NK-92 (cell line): ENCODE results near the gene CSPG4.
"Not testable (repeated sequence)": the region's sequence is repeated elsewhere in the genome, so short reads cannot be mapped to it uniquely, and the experiment has no call there.

Source experiments
- DNase-seq: peaks from one replicate; lab custom pipeline; 2025; ENCODE audit not compliant: unreplicated experiment; lab: John Stamatoyannopoulos, UW

The CSPG4 gene

DNA sequence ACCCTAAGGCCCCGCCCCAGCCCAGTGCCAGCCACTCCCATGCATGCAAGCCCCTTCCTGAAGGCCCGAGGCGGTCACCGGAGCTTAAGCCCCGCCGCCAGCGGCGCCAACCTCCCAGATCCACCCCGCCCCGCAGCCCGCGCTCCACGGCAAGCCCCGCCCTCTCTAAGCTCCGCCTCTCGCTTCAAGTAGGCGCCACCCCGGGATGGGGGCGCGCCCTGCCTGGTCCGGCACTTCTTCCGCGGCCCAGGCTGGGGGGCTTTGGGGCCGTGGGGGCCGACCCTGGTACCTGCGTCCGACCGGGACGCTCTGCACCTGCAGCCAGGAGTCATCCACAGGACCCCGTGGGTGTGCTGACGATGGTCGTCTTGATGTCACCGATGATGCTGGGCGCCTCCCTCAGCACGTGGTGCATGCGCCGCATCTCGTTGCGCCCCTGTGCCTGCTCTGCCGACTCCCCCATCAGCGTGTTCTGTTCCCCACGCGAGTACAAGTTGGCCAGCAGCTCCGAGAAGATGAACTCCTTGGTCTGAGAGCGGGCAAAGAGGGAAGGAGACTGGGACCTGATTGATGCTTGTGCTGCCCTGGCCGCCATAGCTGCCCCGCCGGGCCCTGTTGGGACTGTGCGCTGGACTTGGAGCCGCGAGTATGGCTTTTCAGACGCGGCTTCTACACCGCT, 26.1 kb upstream of the CSPG4 start:
- peak; percentile 31 for DNase-seq

DNA sequence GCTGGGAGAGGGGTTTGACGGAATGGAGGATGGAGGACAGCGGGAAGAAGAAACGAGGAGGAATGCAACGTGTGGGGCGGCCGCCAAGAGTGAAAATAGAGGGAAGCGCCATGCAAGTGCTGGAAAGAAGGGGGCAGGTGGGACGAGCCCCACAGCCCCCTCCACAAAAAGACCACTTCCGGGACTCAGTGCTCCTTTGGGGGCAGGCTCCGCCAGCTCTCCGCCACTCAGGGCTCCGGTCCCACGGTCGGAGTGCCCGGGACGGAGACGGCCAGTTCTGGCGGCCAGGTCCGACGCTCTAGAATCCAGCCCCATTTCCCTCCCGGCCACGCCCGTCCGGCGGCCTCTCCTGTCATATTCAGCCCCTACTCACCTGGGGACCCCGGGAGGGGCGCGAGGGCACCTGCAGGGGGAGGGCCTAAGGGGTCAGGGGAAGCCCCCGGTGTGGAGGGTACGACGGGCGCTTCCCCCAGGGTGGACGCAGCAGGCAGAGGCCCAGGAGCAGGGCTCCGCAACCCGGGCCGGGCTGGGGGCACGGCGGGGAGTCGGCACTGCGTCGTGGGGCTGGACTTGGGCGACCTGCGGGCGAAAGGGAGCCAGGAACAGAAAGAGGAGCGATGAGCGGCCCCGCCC, 25.5 kb upstream of the CSPG4 start:
- no peak for DNase-seq

DNA sequence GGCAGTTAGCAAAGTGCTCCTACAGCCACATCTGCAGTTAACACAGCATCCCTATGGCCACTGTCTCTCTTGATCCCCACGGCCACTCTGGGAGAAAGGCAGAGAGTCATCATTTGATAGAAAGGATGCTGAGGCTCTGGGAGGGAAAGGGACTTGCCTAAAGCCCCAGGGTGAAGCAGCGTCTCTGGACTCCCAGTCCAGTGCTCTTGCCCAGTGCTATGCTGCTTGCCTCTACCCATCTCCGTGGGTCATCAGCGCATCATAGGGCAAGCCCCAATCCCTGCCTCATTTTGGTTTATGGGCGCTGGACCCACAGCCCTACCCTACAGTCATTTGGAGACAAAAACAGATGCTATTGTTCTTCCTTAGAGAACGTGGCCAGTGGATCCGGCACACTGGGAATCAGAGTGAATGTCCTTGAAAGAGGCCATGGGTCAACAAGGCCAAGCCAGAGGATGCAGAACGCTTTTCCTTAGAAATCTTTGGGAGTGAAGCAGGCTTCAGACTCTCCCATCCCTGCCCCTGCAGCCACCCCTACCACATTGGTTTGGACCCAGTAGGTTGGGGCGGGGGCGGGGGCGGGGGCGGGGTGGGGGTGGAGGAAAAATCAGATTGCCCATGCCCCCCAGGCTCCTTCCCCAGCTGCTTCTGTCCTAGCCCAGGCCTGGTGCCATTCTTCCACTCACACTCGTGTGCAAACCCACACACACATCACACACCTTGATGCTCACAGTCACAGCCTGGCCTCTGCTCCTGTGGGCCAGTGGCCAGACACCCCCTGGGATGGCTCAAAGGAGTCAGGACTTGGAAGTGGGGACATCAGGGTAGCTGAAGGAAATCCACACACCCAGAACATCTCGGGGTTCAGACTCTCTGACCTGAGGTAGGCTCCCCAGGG, 24.7 kb upstream of the CSPG4 start:
- DNase-seq = not testable (repeated sequence)

DNA sequence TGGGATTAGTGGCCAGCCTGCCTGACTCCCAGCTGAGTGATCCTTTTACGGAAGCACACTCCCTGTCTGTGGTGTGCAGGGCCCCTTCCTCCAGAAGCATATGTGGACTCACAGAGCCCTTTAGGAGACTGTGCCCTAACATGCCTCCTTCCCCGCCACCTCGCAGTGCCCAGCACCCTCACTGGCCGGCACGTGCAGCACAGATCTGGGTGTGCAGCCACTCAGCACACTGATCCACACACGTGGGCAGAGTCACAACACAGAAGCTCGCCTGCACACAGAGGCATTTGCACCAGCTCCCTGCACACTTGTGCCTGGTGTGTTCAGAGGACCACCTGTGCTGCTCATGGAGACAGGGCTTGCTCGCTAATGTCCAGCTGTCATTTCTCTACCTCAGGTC, 23.6 kb upstream of the CSPG4 start:
- no peak for DNase-seq

DNA sequence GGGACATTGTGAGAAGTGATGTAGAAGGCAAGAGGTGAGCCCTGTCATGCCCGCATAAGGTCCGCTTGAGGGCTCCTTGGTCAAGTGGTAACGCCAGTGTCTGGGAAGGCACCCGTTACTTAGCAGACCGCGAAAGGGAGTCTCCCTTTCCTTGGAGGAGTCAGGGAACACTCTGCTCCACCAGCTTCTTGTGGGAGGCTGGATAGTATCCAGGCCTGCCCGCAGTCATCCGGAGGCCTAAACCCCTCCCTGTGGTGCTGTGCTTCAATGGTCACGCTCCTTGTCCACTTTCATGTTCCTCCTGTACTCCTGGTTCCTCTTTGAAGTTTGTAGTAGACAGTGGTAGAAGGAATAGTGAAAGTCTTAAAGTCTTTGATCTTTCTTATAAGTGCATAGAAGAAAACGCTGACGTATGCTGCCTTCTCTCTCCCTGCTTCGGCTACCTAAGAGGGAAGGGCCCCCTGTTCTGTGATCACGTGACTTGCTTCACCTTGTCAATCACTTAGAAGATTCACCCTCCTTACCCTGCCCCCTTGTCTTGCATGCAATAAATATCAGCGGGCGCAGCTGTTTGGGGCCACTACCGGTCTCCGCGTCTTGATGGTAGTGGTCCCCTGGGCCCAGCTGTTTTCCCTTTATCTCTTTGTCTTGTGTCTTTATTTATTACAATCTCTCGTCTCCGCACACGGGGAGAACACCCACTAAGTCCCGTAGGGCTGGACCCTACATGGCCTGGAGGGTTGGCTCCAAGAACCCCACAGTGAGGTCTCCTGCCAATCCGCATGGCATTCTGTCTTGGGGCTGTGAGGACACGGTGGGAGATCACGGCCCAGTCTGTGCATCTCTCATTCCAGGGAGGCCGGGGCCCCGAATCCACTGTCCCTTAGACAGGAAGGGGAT, 22.5 kb upstream of the CSPG4 start:
- not testable (repeated sequence) for DNase-seq

DNA sequence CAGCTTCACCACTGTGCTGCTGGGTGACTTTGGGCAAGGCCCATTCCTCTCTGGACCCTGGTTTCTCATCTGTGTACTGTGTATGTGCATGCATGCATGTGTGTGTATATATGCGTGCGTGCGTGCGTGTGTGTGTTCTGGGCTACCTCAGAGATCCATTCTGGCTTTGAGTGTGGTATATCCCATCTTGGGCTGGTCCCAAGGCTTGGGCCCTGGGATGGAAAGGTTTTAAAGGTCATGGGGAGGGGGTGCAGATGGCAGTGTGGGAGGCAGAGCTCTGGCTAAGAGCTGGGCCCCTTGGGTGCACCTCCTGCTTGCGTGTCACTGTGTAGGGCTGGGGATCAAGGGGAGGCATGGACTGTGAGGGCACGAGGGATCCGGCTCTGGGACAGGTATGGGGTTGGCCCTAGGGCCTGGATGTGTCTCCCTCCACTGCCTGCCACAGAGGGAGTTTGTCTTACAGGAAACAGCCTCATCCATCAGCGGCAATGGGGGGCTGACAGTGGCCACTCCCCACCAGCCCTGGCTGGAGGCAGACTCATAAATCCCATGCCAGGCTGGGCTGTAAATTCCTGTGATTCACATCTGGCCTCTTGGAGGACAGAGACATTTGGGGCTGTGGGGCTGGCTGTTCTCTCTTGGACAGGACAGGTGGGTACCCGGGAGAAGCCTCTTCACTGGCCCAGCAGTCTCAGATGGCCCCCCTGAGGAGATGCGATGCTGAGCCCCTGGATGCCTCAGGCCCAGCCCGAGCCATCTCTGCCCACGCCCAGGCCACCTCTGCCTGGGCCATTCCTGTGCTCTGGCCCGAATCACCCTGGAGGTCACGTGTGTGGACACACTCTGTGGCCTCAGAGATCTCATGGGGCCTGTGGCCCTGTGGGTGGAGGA, 21.4 kb upstream of the CSPG4 start:
- no peak for DNase-seq

DNA sequence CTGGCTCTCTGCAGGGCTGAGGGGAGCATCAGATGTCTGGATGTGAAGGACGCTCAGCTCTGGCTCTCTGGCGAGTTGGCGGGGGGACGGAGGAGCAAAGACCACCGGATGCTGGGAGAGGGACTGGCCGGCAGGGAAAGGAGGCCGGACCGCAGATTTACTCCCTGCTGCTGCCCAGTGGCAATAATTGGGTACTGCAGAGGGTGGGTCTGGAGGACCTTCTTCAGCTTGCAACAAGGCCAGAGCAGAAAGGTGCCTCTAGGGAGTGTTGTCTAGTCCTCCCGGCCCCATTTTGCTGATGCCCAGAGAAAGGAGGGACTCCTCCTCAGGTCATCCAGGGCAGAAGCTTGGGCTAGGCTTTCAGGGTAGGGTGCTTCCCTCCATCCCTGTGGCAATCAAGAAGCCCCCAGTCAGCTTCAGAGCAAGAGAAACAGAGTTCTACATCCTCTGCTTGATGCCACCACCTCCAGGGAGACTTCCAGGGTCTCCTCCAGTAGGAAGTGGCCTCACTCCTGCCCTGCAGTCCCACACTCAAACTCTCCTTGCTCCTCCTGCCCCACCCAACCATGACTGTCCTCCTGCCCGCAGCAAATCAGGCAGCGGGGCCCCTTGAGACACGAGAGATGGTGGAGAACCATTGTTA, 20.3 kb upstream of the CSPG4 start:
- no peak for DNase-seq

DNA sequence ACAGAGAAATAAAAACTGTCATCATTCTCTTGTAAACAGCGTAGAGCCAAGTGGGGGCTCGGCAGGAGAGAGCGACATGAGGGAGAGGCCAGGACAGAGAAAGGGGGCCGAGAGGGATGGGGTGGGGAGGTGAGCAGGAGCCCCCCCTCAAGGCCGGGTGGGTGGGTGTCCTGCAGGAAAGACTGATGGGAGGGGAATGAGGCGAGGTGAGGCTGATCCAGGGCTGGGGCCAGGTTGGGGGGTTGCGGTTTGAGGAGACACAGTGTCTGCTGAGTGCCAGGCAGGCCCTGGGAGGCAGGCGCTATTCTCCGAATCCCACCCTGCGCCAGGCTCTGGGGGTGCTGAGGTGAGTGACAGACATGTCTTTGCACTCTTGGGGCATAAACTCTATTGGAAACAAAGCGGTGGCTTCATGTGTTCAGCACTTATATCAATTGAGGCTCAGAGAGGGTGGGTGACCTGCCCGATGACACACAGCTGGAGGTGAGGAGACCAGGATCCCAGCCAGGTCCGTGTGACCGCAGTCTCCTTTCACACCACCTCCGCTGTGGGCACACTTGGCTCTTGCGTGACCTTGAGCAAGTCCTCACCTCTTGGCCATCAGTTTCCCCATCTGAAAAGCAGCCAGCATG, 19.6 kb upstream of the CSPG4 start:
- no peak for DNase-seq

DNA sequence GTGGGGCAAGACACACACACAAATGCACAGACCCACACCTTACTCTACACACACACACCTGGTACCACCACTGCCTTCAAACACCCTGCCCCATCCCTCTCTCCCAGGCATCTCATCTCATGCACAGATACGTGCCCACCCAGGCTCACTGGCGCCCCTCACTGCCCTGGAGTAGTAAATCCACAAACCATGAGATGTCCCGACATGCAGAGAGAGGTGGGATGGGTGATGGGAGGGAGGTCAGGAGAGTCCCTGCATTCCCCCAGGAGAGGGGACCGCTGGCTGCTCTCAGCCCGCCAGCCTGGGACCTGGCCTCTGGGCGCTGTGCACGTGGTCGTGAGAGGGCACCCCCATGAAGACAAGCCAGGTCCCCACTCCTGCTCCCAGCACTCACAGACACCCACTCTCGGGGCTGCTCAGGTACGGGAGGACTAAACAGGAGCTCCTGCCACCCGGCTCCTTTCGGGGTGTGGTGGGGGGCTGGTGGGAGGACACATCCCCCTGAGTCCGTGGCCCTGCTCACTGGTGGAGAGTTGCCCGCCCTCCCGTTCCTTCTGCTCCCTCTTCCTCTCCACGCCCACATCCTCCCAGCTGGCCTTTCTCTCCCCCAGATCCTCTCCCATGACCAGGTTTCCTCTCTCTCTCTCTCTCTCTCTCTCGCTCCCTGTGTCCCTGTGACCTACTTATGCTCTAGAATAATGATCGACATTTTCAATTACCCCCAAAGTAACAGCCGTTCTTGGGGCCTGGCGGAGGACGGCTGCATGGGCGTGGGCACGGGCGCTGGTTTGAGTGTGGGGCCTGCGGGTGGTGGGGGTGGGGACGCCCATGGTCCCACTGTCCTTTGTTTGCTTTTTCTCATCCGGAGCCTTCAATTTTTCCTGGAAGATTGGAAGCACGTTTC, 18.9 kb upstream of the CSPG4 start:
- DNase-seq = no peak

DNA sequence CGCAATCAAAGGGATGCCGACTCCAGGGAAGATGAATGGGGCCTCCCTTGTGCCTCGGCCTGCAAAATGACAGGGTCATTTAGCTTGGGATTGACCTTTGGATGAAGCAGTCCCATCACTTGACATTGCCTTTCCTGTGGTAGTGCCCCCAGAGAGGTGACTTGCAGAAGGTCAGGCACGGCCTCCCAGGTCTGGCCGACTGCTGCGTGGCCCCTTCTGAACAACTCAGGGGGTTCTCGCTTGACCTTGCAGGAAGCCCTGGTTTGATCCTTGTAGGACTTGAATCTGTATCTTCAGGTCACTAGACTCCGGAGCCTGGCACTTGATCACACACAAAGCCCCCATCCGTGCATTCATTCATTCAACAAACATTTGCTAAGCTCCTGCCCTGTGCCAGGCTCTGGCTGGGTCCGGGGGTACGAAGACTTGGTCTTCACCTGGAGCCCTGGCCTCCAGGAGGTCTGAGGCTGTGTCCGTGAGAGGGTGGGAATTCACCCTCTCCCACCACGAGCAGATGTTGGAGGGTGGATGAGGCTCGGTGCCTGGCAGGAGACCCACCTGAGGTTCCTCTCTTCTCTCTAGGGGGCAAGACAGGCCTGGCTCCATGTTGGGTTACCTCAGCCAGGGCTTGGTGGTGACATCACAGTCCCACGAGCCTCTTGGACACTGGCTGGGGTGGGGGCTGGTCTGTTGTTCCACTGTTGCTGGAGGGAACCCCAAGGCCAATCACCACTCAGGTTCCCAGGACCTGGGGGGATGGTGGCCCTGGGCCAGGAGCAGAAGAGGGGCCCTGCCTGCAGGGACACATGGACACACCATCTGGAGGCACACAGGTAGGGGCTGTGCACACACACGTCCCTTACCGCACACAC, 18.0 kb upstream of the CSPG4 start:
- DNase-seq = not testable (repeated sequence)

DNA sequence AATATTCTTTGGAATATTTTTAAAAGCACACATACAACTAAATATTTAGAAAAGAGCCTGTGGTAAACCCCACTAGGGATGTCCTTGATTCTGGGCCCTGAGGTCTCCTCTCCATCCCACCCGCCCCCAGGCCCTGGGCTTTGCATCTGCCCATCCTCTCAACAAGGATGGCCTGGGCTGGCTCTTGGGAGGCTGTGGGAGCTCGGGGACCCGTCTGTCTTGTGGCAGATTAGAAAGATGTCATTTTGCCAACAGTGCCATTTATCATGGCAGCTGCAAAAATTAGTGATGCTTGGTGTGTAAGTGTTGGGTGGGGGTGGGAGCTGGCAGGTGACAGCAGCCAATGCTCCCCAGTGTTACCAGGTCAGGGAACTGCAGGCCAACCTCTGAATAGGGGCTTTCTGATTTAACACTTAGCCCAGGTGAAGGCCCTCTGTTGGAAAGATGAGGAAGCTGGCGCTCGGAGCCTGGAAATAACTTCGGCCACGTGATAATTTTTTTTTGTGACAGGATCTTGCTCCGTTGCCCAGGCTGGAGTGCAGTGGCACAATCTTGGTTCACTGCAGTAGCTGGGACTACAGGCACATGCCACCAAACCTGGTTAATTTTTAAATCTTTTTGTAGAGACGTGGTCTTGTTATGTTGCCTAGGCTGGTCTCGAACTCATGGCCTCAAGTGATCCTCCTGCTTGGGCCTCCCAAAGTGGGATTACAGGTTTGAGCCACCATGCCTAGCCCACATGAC, 16.9 kb upstream of the CSPG4 start:
- DNase-seq = no peak

DNA sequence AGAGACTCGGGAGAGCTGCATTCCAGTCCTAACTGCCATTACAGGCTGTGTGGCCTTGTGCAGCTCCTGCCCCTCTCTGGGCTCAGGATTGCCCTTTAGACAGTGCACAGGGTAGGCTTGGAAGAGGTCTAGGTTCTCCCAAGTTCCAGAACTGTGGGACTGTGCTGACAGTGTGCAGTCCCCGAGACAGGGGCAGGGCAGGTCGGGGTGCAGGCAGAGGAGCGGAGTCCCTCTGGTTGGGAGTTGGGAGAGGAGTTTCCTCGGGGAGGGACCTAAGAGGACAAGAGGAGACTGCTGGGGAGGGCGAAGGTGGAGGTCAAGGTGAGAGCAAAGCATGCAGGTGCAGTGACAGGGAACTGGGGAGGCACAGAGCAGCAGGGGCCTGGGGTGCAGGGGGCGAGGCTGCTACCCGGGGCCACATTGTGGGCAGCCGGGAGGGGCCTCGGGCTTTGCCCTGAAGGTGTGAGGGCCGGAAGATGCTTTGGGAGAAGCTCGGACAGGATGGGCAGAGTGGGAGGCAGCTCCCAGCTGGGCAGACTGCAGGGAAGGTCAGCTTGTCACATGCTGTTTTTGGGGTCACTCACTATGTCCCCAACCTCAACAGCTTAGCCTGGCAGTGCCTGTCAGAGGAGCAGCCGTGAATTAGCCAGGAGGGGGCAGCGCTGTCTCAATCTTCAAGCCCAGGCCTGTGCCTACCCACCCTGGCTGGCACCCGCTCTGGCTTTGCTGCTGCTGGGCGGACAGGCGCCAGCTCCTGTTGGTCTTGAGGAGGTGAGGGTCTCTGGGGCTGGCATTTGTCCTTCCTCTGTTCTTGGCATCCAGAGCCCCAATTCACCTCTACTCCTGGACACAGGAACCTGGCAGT, 15.4 kb upstream of the CSPG4 start:
- no peak for DNase-seq

DNA sequence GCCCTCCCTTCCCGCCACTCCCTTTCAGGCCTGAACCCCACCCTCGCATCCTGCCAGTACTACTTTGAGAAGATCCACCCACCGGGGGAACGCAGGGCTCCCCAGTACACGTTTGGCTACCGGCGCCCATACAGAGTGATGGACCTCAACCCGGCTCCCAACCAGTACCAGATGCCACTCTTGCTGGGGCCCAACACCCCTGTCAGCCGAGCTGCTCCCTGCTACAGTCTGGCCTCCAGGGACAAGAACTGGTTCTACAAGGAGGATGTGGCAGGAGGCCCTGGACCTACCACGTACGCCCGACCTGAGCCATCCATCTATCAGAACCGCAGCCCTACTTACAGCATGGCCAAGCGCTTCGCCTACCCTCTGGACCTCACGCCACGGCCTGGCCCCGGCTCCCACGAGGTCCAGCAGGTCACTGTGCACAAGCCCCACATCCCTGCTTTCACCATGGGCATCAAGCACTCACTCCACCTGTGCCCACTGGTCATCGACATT, 14.4 kb upstream of the CSPG4 start:
- no peak for DNase-seq

DNA sequence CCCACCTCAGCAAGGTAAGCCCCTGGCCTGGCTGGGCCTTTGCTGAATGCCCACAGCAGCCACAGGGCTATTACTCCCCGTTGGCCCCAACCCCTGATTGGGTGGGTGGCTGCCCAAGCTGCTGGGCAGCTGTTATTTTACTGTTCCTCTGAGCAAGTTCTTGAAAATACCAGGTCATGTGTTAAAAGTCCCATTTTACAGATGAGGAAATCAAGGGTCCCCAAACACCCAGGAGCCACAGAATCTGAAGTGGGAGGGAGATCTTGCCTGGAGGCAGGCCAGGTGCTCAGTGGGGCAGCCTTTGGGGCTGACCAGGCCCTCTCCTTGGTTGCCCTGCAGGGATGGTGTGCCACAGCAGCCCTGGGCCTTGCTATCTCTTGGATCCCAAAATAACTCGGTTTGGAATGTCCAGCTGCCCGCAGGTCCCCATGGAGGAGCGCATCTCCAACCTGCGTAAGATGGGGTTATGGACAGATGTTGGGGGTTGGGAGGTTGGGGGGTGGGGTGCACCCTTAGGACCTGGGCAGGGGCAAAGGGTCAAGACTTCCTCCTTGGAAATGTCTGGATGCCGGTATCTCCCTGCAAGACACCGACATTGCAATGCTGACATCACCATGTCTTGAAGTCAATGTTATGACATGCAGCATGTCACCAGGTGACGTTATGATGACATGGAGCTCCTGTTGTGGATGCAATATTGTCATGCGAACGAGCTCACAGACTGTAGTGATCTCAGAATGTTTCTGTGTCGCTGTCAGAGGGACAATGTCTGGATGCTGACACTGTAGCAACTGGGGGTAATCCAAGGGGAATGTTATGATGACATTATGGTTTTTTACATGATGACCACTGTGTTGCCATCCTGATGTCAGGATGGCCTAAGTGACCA, 13.3 kb upstream of the CSPG4 start:
- DNase-seq = no peak
